PFSK-1 (cell line): ENCODE results near the gene EXOC6B.

Experiments
- FOXP2 ChIP-seq: optimal IDR thresholded peaks from 2 replicates; pipeline ENCODE3; 2011; ENCODE audit warnings: borderline replicate concordance, control low read depth, inconsistent platforms; ENCODE audit not compliant: insufficient read depth; ENCODE audit errors: extremely low read length, extremely low read depth
- POLR2AphosphoS5 ChIP-seq: IDR thresholded peaks from 2 replicates; pipeline ENCODE4 v1.6.1; 2012; ENCODE audit warnings: low read depth, mild to moderate bottlenecking, control low read depth, low read length, moderate library complexity
- SIN3A ChIP-seq: IDR thresholded peaks from 2 replicates; pipeline ENCODE4 v1.6.1; 2012; ENCODE audit warnings: mild to moderate bottlenecking, low read length, moderate library complexity, borderline replicate concordance; ENCODE audit not compliant: insufficient read depth
- TAF1 ChIP-seq: IDR thresholded peaks from 2 replicates; pipeline ENCODE4 v1.6.1; 2012; ENCODE audit warnings: low read length, control low read depth, borderline replicate concordance; ENCODE audit not compliant: insufficient read depth
- TF ChIP-seq, protein P1 (sequence below), 2 experiments: IDR thresholded peaks; 2 replicates each; pipeline versions ENCODE4 v1.6.1 to v1.8.0; 2011 to 2012; ENCODE audit warnings: low read depth in 2 of 2, low read length in 2 of 2, control low read depth in 1 of 2, inconsistent platforms in 1 of 2, mild to moderate bottlenecking in 1 of 2, moderate library complexity in 1 of 2; ENCODE audit not compliant: insufficient read depth in 1 of 2

EXOC6B gene

DNA sequence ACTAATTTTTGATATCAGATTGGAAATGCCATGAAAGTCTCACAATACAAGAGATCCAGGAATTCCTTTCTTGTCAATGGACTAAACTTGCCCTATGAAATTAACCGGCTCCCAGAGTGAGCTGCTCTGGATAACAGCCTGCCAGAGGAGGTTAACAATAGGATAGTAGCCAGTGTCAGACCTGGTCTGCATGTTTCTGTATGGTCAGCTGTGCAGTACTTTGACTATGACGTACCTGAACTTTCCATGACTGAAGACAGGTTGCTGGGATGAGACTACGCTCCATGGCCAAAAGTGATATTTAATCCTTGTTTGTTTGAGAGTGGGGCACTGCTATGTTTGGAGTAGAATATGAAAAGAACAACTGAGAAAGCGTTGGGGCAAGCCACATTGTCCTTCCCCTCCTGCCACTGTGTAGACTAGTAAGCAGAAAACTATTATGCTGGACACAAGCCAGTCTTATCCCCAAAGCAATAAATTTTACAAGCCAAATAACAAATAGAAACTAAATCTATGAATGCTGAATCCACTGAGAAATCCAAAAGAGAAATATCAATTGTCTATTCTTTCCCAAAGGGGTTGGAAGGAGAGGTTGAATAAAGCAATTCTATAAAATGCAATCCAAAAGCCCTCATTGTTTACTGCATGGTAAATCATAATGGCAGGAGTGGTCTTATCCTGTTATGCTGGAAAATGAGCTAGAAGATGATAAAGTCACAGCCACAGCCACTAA lies 562.6 kb downstream of the EXOC6B start:
- TF ChIP-seq POLR2AphosphoS5 (no peak), TAF1 (no peak), SIN3A (no peak), FOXP2 (no peak)
- TF ChIP-seq, protein P1, sequence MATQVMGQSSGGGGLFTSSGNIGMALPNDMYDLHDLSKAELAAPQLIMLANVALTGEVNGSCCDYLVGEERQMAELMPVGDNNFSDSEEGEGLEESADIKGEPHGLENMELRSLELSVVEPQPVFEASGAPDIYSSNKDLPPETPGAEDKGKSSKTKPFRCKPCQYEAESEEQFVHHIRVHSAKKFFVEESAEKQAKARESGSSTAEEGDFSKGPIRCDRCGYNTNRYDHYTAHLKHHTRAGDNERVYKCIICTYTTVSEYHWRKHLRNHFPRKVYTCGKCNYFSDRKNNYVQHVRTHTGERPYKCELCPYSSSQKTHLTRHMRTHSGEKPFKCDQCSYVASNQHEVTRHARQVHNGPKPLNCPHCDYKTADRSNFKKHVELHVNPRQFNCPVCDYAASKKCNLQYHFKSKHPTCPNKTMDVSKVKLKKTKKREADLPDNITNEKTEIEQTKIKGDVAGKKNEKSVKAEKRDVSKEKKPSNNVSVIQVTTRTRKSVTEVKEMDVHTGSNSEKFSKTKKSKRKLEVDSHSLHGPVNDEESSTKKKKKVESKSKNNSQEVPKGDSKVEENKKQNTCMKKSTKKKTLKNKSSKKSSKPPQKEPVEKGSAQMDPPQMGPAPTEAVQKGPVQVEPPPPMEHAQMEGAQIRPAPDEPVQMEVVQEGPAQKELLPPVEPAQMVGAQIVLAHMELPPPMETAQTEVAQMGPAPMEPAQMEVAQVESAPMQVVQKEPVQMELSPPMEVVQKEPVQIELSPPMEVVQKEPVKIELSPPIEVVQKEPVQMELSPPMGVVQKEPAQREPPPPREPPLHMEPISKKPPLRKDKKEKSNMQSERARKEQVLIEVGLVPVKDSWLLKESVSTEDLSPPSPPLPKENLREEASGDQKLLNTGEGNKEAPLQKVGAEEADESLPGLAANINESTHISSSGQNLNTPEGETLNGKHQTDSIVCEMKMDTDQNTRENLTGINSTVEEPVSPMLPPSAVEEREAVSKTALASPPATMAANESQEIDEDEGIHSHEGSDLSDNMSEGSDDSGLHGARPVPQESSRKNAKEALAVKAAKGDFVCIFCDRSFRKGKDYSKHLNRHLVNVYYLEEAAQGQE (IDR thresholded peaks at IDR 0.05; ENCODE audit: insufficient read depth in 1 of 2, low read depth in 2 of 2, low read length in 2 of 2) = no peak

DNA sequence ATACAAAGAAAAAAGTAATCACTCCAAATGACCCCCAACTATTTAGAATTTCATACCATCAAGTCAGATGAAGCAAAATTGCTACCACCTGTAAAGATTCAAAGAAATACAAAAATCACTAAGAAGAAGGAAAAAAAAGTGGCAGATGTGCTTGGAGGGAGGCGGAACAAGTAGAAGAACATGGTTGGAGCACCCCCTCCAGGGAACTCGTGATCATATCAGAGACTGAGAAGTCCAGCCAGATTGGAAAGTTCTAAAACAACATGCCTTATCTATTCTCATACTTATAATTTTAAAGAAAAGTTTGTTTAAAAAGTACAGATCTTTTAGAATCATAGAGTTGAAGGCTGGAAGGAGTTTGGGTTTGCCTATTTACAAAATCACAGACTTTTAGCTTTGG lies 564.8 kb downstream of the EXOC6B start:
- no peak for TF ChIP-seq POLR2AphosphoS5
- no peak for TF ChIP-seq FOXP2
- TF ChIP-seq TAF1 = no peak
- TF ChIP-seq, protein P1 (IDR thresholded peaks at IDR 0.05; ENCODE audit: insufficient read depth in 1 of 2, low read depth in 2 of 2, low read length in 2 of 2) = no peak
- TF ChIP-seq SIN3A = no peak

- TF ChIP-seq SIN3A (no peak), FOXP2 (no peak), POLR2AphosphoS5 (no peak), TAF1 (no peak)
- TF ChIP-seq, protein P1 (IDR thresholded peaks at IDR 0.05; ENCODE audit: insufficient read depth in 1 of 2, low read depth in 2 of 2, low read length in 2 of 2) = no peak
These were observed 570.3 kb downstream of the EXOC6B start for GRCh38 chr2:72255540-72255939.

DNA sequence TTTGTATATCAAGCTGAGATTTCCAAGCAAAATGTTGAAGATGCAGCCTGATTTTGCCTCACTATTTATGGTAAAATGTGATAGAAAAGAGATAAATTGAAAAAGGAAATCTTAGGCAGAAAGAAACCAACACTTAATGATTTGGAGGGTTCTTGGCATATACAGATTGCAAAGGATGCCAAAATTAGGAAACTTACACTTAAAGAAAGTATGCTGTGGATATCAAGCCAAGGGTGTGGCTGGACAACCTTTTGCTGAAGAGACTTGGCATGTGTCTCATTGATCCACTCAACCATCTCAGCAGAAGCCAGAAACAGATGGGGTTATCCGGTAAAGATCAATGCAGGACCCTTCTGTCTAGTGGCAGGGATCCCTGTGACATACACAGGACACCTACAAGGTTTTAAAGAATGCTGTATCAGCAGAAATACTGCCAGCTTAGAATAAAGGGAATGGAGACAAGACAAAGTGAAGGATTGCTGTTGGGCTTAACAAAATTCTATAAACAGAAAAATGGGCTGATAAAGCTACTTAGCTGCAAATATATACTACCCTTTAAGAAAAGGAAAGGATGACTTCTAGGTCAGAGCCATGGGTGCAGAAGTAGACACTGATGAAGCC lies 570.9 kb downstream of the EXOC6B start:
- TF ChIP-seq TAF1 (no peak), SIN3A (no peak), POLR2AphosphoS5 (no peak), FOXP2 (no peak)
- TF ChIP-seq, protein P1 (IDR thresholded peaks at IDR 0.05; ENCODE audit: insufficient read depth in 1 of 2, low read depth in 2 of 2, low read length in 2 of 2) = no peak
